KMS-11 (cell line): ENCODE data around the gene LCMT1.
"Not testable (repeated sequence)": the region's sequence is repeated elsewhere in the genome, so short reads cannot be mapped to it uniquely, and the experiment has no call there.

Experiments used
- H2AFZ ChIP-seq: fragments of 200-600 bp; sonication (generic); 2 replicates; pipeline ENCODE4 v1.6.1; 2016; ENCODE audit warnings: antibody characterized with exemption, mixed run types, low read depth
- H3K27ac ChIP-seq: fragments of 200-600 bp; sonication (generic); 2 replicates; pipeline ENCODE4 v1.6.1; 2016; ENCODE audit warnings: mild to moderate bottlenecking, mixed run types
- H3K27me3 ChIP-seq: fragments of 200-600 bp; sonication (generic); 2 replicates; pipeline ENCODE4 v1.6.1; 2017; ENCODE audit warnings: mild to moderate bottlenecking, low read depth, mixed run types, moderate library complexity; ENCODE audit not compliant: insufficient read depth
- H3K36me3 ChIP-seq: fragments of 200-600 bp; sonication (generic); 2 replicates; pipeline ENCODE4 v1.6.1; 2017; ENCODE audit warnings: mild to moderate bottlenecking, mixed run types; ENCODE audit not compliant: insufficient read depth
- H3K4me1 ChIP-seq: fragments of 200-600 bp; sonication (generic); 2 replicates; pipeline ENCODE4 v1.6.1; 2016; ENCODE audit warnings: mild to moderate bottlenecking, low read depth, mixed run types; ENCODE audit not compliant: poor library complexity, severe bottlenecking
- H3K4me2 ChIP-seq: fragments of 200-600 bp; sonication (generic); 2 replicates; pipeline ENCODE4 v1.7.0; 2016; ENCODE audit warnings: mild to moderate bottlenecking, mixed run types
- H3K4me3 ChIP-seq: fragments of 200-600 bp; sonication (generic); IDR thresholded peaks from 2 replicates; pipeline ENCODE4 v1.6.1; 2017; ENCODE audit warnings: low read depth, low read length, mixed read lengths; ENCODE audit not compliant: insufficient read depth
- H3K79me2 ChIP-seq: fragments of 200-600 bp; sonication (generic); 2 replicates; pipeline ENCODE4 v1.6.1; 2016; ENCODE audit warnings: low read depth, mixed run types; ENCODE audit not compliant: insufficient read depth
- H3K9ac ChIP-seq: fragments of 200-600 bp; sonication (generic); 2 replicates; pipeline ENCODE4 v1.6.1; 2016; ENCODE audit warnings: mild to moderate bottlenecking, mixed run types
- H4K20me1 ChIP-seq: fragments of 200-600 bp; sonication (generic); 2 replicates; pipeline ENCODE4 v1.6.1; 2016; ENCODE audit warnings: mild to moderate bottlenecking, mixed run types; ENCODE audit not compliant: insufficient read depth
- CTCF ChIP-seq: fragments of 200-600 bp; sonication (generic); conservative IDR thresholded peaks from 2 replicates; pipeline ENCODE4 v1.6.1; 2017; ENCODE audit warnings: low read depth, mild to moderate bottlenecking, antibody characterized with exemption, low read length, moderate library complexity, mixed read lengths

LCMT1 gene

GRCh38 chr16:25118851-25119578, 7.5 kb downstream of the LCMT1 start:
- no peak overlapping the region for H3K4me2 ChIP-seq
- no peaks in the 10 kb centered on the region for H3K79me2 ChIP-seq
- H4K20me1 ChIP-seq, result no peaks in the 10 kb centered on the region

GRCh38 chr16:25121824-25122600, 10.5 kb downstream of the LCMT1 start:
- no peak overlapping the region for H2AFZ ChIP-seq
- H3K4me1 ChIP-seq, result peaks cover 18% of the 10 kb centered on the region
- H3K36me3 ChIP-seq, result no peaks in the 10 kb centered on the region
- H3K27me3 ChIP-seq, result no peaks in the 10 kb centered on the region
- TF ChIP-seq CTCF, result no peak
- no peak overlapping the region for H3K4me2 ChIP-seq
- no peak overlapping the region for H3K9ac ChIP-seq
- no peak overlapping the region for H3K27ac ChIP-seq
- no peak overlapping the region for H3K4me3 ChIP-seq
- no peaks in the 10 kb centered on the region for H4K20me1 ChIP-seq
- H3K79me2 ChIP-seq, result no peaks in the 10 kb centered on the region

More at GRCh38 chr16:25118851-25119578, 7.5 kb downstream of the LCMT1 start:
- Histone ChIP-seq H3K4me1 (peaks cover 10% of the 10 kb centered on the region), H3K27ac (no peak overlapping the region), H3K27me3 (no peaks in the 10 kb centered on the region), H2AFZ (no peak overlapping the region), H3K9ac (no peak overlapping the region), H3K4me3 (no peak overlapping the region), H3K36me3 (no peaks in the 10 kb centered on the region)
- no peak for TF ChIP-seq CTCF

GRCh38 chr16:25124503-25124902, 13.0 kb downstream of the LCMT1 start:
- Histone ChIP-seq H3K4me3 (no peak overlapping the region), H3K9ac (no peak overlapping the region), H4K20me1 (no peaks in the 10 kb centered on the region), H3K4me2 (no peak overlapping the region), H2AFZ (no peak overlapping the region), H3K4me1 (peaks cover 20% of the 10 kb centered on the region), H3K27me3 (no peaks in the 10 kb centered on the region), H3K79me2 (no peaks in the 10 kb centered on the region), H3K27ac (no peak overlapping the region), H3K36me3 (no peaks in the 10 kb centered on the region)
- TF ChIP-seq CTCF, result no peak

GRCh38 chr16:25126086-25126666, 14.6 kb downstream of the LCMT1 start:
- H3K4me1 ChIP-seq, result peaks cover 19% of the 10 kb centered on the region
- H3K4me2 ChIP-seq, H3K27me3 ChIP-seq, H3K27ac ChIP-seq, H3K9ac ChIP-seq, H3K4me3 ChIP-seq, H3K36me3 ChIP-seq, H4K20me1 ChIP-seq, H3K79me2 ChIP-seq, H2AFZ ChIP-seq: not testable (repeated sequence)
